ENCODE measurements around the gene CD55. TPM values are rescaled to one million over a fixed set of nuclear protein-coding genes. Genes with fewer than 3 reads are reported as not detected.

The CD55 gene
- total and polyA plus RNA-seq, 2 experiments from 2014 or later = 16.7 to 18.5 TPM

- H3K27me3 ChIP-seq (ENCODE audit: insufficient read depth) = no peaks in the 10 kb centered on the region
- H3K4me1 ChIP-seq (ENCODE audit: insufficient read depth) = no peaks in the 10 kb centered on the region
- no peak overlapping the region for H3K27ac ChIP-seq (ENCODE audit: low read depth)
- TF ChIP-seq CTCF (conservative IDR thresholded peaks at IDR 0.05; ENCODE audit: low read depth in 2 of 2) (no peak), STAT1 (IDR thresholded peaks at IDR 0.05; ENCODE audit: unreplicated experiment) (no peak), ZNF462 (CRISPR knock-in tag; IDR thresholded peaks at IDR 0.05) (no peak), ZNF114 (CRISPR knock-in tag; IDR thresholded peaks at IDR 0.05) (no peak), CREB1 (CRISPR knock-in tag; IDR thresholded peaks at IDR 0.05; ENCODE audit: low read depth) (no peak), ETS1 (IDR thresholded peaks at IDR 0.05) (no peak), POLR2AphosphoS5 (IDR thresholded peaks at IDR 0.05; ENCODE audit: low read depth) (no peak), EZH2phosphoT487 (IDR thresholded peaks at IDR 0.05; ENCODE audit: unreplicated experiment) (no peak), ZNF331 (CRISPR knock-in tag; IDR thresholded peaks at IDR 0.05; ENCODE audit: low read depth) (no peak)
- 0 out of 2 replicates have a peak, but pooled peaks cover 3% of the 10 kb centered on the region for H3K79me2 ChIP-seq (replicated peaks; ENCODE audit: insufficient read depth)
- H3F3A ChIP-seq (replicated peaks; ENCODE audit: low read depth) = no peaks in the 10 kb centered on the region
- no peak overlapping the region for H3K4me2 ChIP-seq
- DNase-seq (ENCODE audit: low spot score) = no peak
- H3K4me3 Mint-ChIP-seq = no peak overlapping the region
- H2AFZ ChIP-seq = no peak overlapping the region
- H3K9me2 ChIP-seq (ENCODE audit: insufficient read depth) = no peaks in the 10 kb centered on the region
- no peak overlapping the region for H3K4me3 ChIP-seq
- no peaks in the 10 kb centered on the region; the same call in 1 of the 2 replicates for H3K36me3 ChIP-seq (ENCODE audit: insufficient read depth)
- peaks cover 5% of the 10 kb centered on the region; the same call in 2 of the 3 replicates for H3K4me1 Mint-ChIP-seq
- ATAC-seq = no peak
- no peaks in the 10 kb centered on the region for H3K9me3 Mint-ChIP-seq
- H4K20me1 ChIP-seq (replicated peaks; ENCODE audit: insufficient read depth) = no peaks in the 10 kb centered on the region
- peaks cover 21% of the 10 kb centered on the region for H3K36me3 Mint-ChIP-seq (ENCODE audit: low read depth)
- H3K27me3 Mint-ChIP-seq (ENCODE audit: insufficient read depth, low read depth, poor library complexity) = peaks cover 1% of the 10 kb centered on the region
- no peak overlapping the region for H3K27ac Mint-ChIP-seq
Measured at GRCh38 chr1:207342332-207342731, 20.9 kb downstream of the CD55 start.

All from GM23338 (cell line).